GM12892 (cell line): ENCODE results near the gene TOPORS.

Source experiments
- DNase-seq: peaks from one replicate; pipeline ENCODE4 v3.0.0; 2011; ENCODE audit not compliant: insufficient read length
- FAIRE-seq: peaks from 2 replicates; lab custom pipeline; 2011; peaks lifted over from hg19 to GRCh38; lab: Jason Lieb, UNC
- POLR2A ChIP-seq: IDR thresholded peaks from 2 replicates; pipeline ENCODE4 v1.6.1; 2011; ENCODE audit warnings: low read depth, low read length, control low read depth
- POLR2AphosphoS5 ChIP-seq: IDR thresholded peaks from 2 replicates; pipeline ENCODE4 v1.6.1; 2011; ENCODE audit warnings: low read depth, low read length, control low read depth
- TAF1 ChIP-seq: IDR thresholded peaks from 2 replicates; pipeline ENCODE4 v1.6.1; 2011; ENCODE audit warnings: low read depth, mild to moderate bottlenecking, control low read depth, low read length, borderline replicate concordance

The TOPORS gene

DNA sequence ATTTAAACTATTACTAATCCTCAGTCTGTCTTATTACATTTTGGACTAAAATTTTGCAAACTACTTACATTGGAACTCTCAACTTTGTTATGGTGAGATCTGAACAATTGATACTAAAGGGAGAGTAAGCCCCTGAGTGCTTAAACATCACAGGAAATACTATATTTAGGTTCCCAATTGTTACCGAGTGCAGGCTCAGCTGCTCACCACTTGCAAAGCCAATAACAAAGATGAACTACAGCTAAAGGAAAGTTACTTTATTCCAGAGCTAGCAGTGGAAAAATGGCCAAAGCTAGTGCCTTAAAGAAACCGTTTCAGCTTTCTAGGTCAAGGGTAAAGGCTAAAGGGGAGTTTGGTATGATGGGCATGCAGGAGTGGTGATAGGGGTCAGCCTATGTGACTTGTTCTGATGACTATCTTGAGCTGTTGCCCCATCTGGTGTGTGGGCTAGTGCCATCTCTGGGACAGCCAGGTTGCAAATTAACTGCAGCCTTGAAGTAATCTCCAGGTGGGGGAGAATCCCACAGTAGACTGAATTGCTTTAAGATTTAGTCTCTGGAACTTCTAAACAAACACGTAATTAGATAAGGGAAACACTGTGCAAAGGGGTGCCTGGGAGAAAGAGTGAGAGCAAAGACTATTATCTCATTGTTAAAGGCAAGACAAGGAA, 28.4 kb upstream of the TOPORS start:
- no peak for TF ChIP-seq POLR2AphosphoS5
- FAIRE-seq (no peak), DNase-seq (no peak)

DNA sequence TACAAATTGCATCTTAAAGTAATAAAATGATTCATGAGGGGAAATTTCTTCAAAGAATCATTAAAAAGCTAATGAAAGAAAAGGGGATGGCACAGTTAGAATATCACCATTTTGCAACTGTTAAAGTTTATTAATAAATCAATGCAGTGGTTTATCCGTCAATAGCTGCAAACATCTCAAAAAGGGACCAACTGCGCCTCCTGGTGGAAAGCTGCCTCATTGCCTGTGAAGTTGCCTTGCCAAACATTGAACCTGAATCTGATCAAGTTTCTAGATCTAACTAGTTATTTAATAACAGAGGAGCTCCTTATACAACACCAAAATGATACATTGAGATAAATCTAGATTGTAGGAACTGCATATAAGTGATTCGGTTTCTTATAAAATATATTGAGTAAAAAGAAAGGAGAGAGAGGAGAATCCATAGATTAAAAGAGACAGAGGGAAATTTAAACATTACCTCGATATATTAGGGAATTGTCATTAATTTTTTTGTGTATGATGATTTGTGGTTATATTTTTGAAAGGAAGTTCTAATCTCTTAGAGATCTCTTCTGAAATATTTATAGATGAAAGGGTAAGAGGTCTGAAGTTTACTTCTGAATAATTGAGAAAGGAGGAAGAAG, 27.4 kb upstream of the TOPORS start:
- DNase-seq (no peak), FAIRE-seq (peak; percentile 78)
- TF ChIP-seq TAF1 = no peak
- no peak for TF ChIP-seq POLR2AphosphoS5

DNA sequence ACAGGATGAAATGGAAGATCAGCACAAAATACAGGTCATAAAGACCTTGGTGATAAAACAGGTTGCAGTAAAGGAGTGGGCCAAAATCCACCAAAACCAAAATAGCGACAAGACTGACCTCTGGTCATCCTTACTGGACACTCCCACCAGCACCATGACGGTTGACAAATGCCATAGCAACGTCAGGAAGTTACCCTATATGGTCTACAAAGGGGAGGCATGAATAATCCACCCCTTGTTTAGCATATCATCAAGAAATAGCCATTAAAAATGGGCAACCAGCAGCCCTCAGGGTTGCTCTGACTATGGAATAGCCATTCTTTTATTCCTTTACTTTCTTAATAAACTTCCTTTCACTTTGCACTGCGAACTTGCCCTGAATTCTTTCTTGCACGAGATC, 26.6 kb upstream of the TOPORS start:
- no peak for TF ChIP-seq POLR2AphosphoS5
- TF ChIP-seq TAF1 = no peak
- no peak for TF ChIP-seq POLR2A
- no peak for FAIRE-seq
- DNase-seq = no peak

DNA sequence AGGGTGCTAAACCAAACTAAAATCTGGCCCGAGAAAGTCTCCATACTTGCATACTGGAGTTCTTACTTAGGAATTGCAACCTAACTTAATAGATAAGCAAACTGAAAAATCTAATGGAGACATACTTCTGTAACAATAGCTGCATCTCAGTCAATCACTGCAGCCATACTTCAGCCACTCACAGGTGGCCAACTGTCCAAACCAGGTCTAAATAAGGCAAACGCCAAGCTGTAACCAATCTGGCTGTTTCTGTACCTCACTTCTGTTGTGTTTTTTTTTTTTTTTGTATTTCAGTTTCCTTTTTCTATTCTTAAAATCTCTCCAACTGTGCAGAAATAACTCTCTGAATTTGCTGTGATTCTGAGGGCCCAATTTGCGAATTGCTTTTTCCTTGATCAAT, 24.9 kb upstream of the TOPORS start:
- TF ChIP-seq POLR2AphosphoS5 (no peak), TAF1 (no peak), POLR2A (no peak)
- FAIRE-seq (no peak), DNase-seq (no peak)

DNA sequence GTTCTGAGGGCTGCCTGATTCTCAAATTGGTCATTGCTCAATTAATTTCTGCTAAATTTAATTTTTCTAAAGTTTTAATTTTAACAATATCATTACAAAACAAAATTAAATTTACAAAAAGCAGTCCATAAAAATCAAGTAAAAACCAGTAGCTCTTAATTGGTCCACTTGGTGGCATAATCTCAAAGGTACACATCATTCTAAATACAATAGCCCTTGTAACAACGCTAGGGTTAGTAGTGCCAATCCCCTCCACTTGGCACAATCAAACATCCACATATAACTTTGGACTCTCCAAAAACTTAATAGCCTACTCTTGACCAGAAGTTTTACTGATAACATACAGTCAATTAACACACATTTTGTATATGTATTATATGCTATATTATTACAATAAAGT, 22.5 kb upstream of the TOPORS start:
- no peak for DNase-seq
- no peak for FAIRE-seq
- TF ChIP-seq POLR2A (no peak), TAF1 (no peak), POLR2AphosphoS5 (no peak)

DNA sequence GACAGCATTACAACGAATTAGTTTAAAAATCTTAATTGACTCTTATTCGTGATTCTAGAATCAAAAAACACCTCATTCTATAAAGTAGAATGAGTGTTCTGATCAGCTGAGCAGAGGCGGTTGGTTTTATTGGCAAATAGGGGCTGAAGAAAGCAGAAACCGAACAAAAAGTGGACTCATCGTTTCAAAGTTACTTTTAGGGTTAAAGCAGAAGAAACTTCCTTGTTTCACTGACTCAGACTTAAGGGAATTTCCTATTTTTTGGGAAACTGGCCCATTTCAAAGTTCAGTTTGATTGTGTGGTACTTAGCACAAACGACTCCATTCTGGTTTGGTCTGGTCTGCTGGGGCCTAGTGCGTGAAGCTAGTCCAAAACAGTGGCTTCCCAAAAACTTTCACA, 21.4 kb upstream of the TOPORS start:
- no peak for TF ChIP-seq POLR2AphosphoS5
- no peak for TF ChIP-seq POLR2A
- TF ChIP-seq TAF1 = no peak
- DNase-seq (no peak), FAIRE-seq (no peak)

DNA sequence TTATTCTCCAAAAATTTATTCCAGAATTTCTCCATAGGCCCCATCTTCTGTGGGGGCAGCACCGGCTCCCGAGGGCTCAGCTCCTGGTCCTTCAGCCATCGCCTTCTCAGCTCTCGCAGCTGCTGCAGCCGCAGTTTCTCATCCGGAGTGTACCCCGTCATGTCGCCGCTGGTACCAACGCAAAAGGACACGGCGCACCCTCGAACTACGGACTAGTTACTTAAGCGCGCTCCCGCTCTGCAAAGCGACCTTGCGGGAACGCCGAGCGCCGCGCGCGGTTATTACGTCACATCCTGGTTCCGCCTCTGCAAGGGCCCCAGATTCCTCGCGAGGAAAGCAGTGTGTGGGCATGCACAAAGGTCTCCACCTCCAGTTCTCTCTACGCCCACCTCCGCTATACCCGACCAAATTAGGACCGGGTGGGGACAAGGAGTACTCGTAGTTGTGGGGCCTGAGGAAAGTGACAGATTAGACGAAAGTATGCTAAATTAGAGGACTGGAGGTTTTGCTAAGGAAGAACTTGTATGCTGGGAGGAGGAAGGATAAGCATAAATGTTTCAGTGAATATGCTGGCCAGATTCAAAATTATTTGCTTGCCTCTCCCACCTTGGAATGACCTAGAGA, 20.6 kb upstream of the TOPORS start, which contains the start of gene NDUFB6:
NDUFB6 (minus strand) TSS at position 260 of the 624 bp plus-strand sequence; CDS start at position 161, 99 bp downstream.
- peak; percentile 87 for TF ChIP-seq POLR2A
- no peak for TF ChIP-seq TAF1
- peak; percentile 93 for TF ChIP-seq POLR2AphosphoS5
- FAIRE-seq (peak; percentile 99), DNase-seq (peak; percentile 63)

DNA sequence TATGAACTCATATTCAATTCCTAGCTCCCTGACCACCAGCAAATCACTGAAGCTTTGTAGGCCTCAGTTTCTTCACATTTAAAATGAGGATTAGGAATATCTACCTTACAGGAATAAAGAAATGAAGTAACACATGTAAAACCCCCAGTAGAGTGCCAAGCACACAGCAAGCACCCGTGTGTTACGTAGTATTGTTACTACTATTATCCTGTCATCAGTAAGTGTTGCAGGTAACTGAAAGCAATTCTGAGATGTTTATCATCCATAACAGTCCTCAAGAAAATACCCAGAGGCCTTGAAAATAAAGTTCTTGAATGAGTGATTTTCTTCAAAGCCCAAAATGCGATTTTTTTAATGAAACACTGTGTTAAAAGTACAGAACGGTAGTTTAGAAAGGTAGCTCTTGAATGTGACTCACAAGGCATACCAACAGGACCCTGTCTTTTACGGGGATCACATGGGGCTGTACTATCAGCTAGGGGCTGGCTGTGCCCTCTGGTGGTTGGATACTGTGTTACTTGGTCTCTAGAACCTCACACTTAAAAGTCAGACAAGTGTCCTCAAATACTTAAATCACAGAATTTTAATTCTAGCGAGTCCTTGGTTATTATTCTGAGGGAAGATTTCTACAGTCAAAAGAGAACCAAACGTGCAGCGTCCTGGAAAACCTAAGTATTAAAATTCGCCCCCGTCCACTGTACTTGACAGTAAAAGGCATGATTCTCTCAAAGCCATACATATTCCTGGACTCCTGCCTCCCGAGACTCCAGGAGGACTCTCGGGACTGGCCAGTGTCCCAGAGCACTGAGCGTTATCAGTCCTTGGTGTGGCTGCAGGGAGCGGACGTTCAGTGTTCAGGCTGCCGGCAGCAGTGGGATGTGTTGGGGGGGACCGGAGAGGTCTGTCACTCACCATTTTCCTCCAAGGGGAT, 19.8 kb upstream of the TOPORS start:
- FAIRE-seq (peak; percentile 46), DNase-seq (no peak)
- TF ChIP-seq POLR2AphosphoS5 = no peak
- TF ChIP-seq TAF1 = no peak
- TF ChIP-seq POLR2A = no peak

DNA sequence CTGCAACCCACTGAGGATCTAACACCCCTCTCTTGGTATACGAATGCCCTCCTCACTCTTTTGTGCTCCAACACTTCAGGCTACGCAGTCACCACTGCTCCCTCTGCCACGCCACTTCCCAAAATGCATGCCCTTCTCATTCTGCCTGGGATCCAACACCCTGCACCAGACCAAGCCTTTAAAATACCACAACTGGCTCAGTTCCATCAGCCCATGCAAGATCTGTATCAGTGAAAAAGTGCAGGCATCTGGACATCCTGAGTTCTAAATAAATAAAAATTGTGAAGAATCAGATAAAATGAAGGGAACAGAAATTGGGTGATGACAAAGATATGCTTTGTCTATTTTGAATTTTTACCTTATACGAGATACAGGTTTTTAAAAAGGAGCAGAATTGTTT, 17.9 kb upstream of the TOPORS start:
- FAIRE-seq (no peak), DNase-seq (no peak)
- TF ChIP-seq POLR2A = no peak
- no peak for TF ChIP-seq POLR2AphosphoS5
- no peak for TF ChIP-seq TAF1

DNA sequence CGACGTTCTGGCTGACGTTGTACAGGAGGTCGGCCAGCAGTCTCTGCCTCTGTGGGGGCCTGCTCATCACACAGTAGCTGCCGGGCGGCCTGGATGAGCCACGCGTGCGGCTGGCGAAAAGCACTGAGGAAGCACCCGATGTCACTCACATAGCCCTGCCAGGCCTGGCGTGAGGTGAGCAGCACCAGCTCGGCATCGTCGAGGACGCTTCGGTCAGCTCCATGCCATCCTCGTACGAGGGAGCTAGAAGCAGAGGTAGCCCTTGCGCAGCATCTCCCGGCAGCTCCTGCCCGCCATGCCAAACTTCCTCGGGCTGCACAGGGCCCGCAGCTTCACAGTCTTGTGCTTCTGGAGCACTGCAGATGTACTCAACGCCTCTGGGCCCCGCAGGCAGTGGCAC, 14.4 kb upstream of the TOPORS start:
- FAIRE-seq (no peak), DNase-seq (no peak)
- TF ChIP-seq POLR2A (no peak), POLR2AphosphoS5 (no peak)

DNA sequence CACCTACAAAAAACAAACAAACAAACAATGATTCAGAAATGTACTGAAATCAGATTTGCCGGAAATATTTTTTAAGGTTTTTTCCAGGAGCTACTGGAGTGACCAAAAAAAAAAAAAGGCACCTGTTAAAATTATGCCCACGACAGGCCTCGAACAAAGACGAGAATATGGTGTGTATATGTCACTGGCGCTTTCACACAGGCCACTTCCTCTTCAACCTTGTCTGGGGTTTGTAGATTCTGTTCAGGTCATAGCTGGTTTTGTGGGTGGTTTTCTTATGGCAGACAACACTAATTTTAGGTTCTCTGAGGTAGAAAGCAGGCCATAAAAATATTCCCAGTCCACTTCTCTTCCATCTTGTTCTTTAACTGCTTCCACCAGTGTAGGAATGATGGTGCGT, 13.6 kb upstream of the TOPORS start:
- FAIRE-seq = no peak
- DNase-seq = no peak
- TF ChIP-seq POLR2AphosphoS5 = no peak
- no peak for TF ChIP-seq POLR2A
- TF ChIP-seq TAF1 = no peak
